OCI-LY7 (cell line): ENCODE results near the gene HSPB3. TPM values are rescaled to one million over a fixed set of nuclear protein-coding genes. Genes with fewer than 3 reads are reported as not detected.

Experiments used
- BruUV-seq: library from RNA; stranded (reverse); fragments of 400-500 nt; replicated peaks from 2 replicates; lab custom pipeline; 2021; lab: Mats Ljungman, UMichigan
- CTCF ChIA-PET: fragments of 300-600 bp; sonication (Branson Sonifier 250); formaldehyde crosslinking; loops from one replicate; lab custom pipeline; 2022; ENCODE audit warnings: antibody characterized with exemption; ENCODE audit not compliant: unreplicated experiment; lab: Charles Lee
- POLR2A ChIA-PET: fragments of 300-600 bp; sonication (Branson Sonifier 250); formaldehyde crosslinking; loops from one replicate; lab custom pipeline; 2022; ENCODE audit warnings: antibody characterized with exemption; lab: Charles Lee
- DNase-seq: peaks from one replicate; pipeline ENCODE4 v3.0.0-alpha.2; 2015; ENCODE audit warnings: low spot score
- H2AFZ ChIP-seq: fragments of 200-600 bp; sonication (generic), shearing (Covaris generic); 2 replicates; pipeline ENCODE4 v1.6.1; 2014; ENCODE audit warnings: mild to moderate bottlenecking, antibody characterized with exemption, low read length, moderate library complexity
- H3K27ac ChIP-seq: fragments of 200-600 bp; sonication (generic); 2 replicates; pipeline ENCODE4 v1.5.1; 2014; ENCODE audit warnings: mixed run types, low read depth, mild to moderate bottlenecking, moderate library complexity, low read length, inconsistent platforms; ENCODE audit not compliant: poor library complexity, severe bottlenecking
- H3K36me3 ChIP-seq: fragments of 200-600 bp; sonication (generic); 2 replicates; pipeline ENCODE4 v1.6.1; 2014; ENCODE audit warnings: mild to moderate bottlenecking, antibody characterized with exemption, low read length, moderate library complexity, mixed read lengths; ENCODE audit not compliant: insufficient read depth
- H3K4me1 ChIP-seq: fragments of 200-600 bp; sonication (generic); 2 replicates; pipeline ENCODE4 v1.5.1; 2014; ENCODE audit warnings: mild to moderate bottlenecking, low read length; ENCODE audit not compliant: insufficient read depth, poor library complexity, severe bottlenecking
- H3K4me2 ChIP-seq: fragments of 200-600 bp; sonication (generic); 2 replicates; pipeline ENCODE4 v1.6.1; 2014; ENCODE audit warnings: mild to moderate bottlenecking, low read length
- H3K4me3 ChIP-seq: fragments of 200-600 bp; sonication (generic); 2 replicates; pipeline ENCODE4 v1.5.1; 2014; ENCODE audit warnings: mild to moderate bottlenecking, low read depth, low read length; ENCODE audit not compliant: poor library complexity, severe bottlenecking
- H3K79me2 ChIP-seq: fragments of 200-600 bp; sonication (generic); 2 replicates; pipeline ENCODE4 v1.6.1; 2016; ENCODE audit warnings: low read depth, mild to moderate bottlenecking, low read length, moderate library complexity, mixed read lengths; ENCODE audit not compliant: insufficient read depth
- H3K9me2 ChIP-seq: fragments of 200-600 bp; sonication (generic); 2 replicates; pipeline ENCODE4 v1.6.1; 2016; ENCODE audit warnings: mild to moderate bottlenecking, low read length, mixed read lengths; ENCODE audit not compliant: insufficient read depth
- H3K9me3 ChIP-seq: fragments of 200-600 bp; sonication (generic); 2 replicates; pipeline ENCODE4 v1.6.1; 2014; ENCODE audit warnings: mild to moderate bottlenecking, mixed run types, low read length, mixed read lengths
- H4K20me1 ChIP-seq: fragments of 200-600 bp; sonication (generic); 2 replicates; pipeline ENCODE4 v1.6.1; 2014; ENCODE audit warnings: mild to moderate bottlenecking, antibody characterized with exemption, low read length, moderate library complexity, mixed read lengths; ENCODE audit not compliant: insufficient read depth
- CTCF ChIP-seq: fragments of 200-600 bp; sonication (generic); conservative IDR thresholded peaks from 2 replicates; pipeline ENCODE4 v1.5.1; 2014; ENCODE audit warnings: mild to moderate bottlenecking, antibody characterized with exemption, low read length, moderate library complexity, mixed read lengths
- EZH2phosphoT487 ChIP-seq: fragments of 200-600 bp; sonication (generic); IDR thresholded peaks from 2 replicates; pipeline ENCODE4 v1.6.1; 2018; ENCODE audit warnings: low read depth, borderline replicate concordance, mild to moderate bottlenecking, mixed run types, antibody characterized with exemption, low read length, moderate library complexity, mixed read lengths
- intact Hi-C: fragments of 100-400 bp; cut with micrococcal nuclease; formaldehyde crosslinking; loops from one replicate; pipeline ENCODE4 v1.10.0; 2022; ENCODE audit not compliant: unreplicated experiment
- total RNA-seq, 2 experiments: library from RNA; depleted of rRNA in 1 of 2; stranded (reverse); fragments of >200 nt in 1 of 2; shearing (Covaris generic) in 1 of 2; gene quantifications; 2 replicates each; pipeline ENCODE4 v1.2.3, GENCODE V29; 2014 to 2022

Gene HSPB3
- total RNA-seq, 2 experiments from 2014 or later: not detected

GRCh38 chr5:54438620-54439389, 16.7 kb upstream of the HSPB3 start:
- H3K4me1 ChIP-seq: peaks cover 33% of the 10 kb centered on the region
- H4K20me1 ChIP-seq: no peaks in the 10 kb centered on the region
- ChIA-PET POLR2A (interaction anchor here (1.0 to 1.8 kb wide), 4 partner anchors 14 to 45 kb away, joined by 3 to 6 read pairs (median 4); no protein-coding TSS in a partner anchor), CTCF (no interaction called here)
- H3K9me2 ChIP-seq: no peaks in the 10 kb centered on the region
- no peaks in the 10 kb centered on the region for H3K36me3 ChIP-seq
- no peak overlapping the region for H3K27ac ChIP-seq
- no TSS peak for BruUV-seq
- no peaks in the 10 kb centered on the region for H3K79me2 ChIP-seq
- intact Hi-C loops: no loop called here
- no peak overlapping the region for H3K4me3 ChIP-seq
- H2AFZ ChIP-seq: no peak overlapping the region; the same call in 1 of the 2 replicates
- TF ChIP-seq EZH2phosphoT487: no peak
- TF ChIP-seq CTCF: no peak
- peak; percentile 38 for DNase-seq
- H3K4me2 ChIP-seq: 0 out of 2 replicates have a peak overlapping the region, but pooled peaks have one; percentile 0
- no peaks in the 10 kb centered on the region for H3K9me3 ChIP-seq

GRCh38 chr5:54440456-54440893, 15.0 kb upstream of the HSPB3 start:
- CTCF ChIA-PET: interaction anchor here (1.0 kb wide), 1 partner anchor 125 kb away, joined by 5 read pairs; no protein-coding TSS in a partner anchor
- Histone ChIP-seq H3K27ac (peak overlapping the region; percentile 88), H3K79me2 (no peaks in the 10 kb centered on the region), H3K9me2 (no peaks in the 10 kb centered on the region), H4K20me1 (no peaks in the 10 kb centered on the region), H3K9me3 (no peaks in the 10 kb centered on the region), H3K4me1 (peaks cover 33% of the 10 kb centered on the region), H3K4me3 (peak overlapping the region; percentile 32), H2AFZ (peak overlapping the region; percentile 83), H3K4me2 (peak overlapping the region; percentile 70), H3K36me3 (no peaks in the 10 kb centered on the region)
- no TSS peak for BruUV-seq
- POLR2A ChIA-PET: interaction anchor here (0.5 to 1.9 kb wide), 11 partner anchors 9 to 333 kb away, joined by 3 to 12 read pairs (median 4); partner anchors contain the start of gene ARL15
- peak; percentile 87 for DNase-seq
- intact Hi-C loops: no loop called here
- TF ChIP-seq CTCF: no peak
- TF ChIP-seq EZH2phosphoT487: no peak
